IPS-NIHi11 (cell line): ENCODE measurements around the gene PANK3.
"Not testable (repeated sequence)": the region's sequence is repeated elsewhere in the genome, so short reads cannot be mapped to it uniquely, and the experiment has no call there.

Source experiments
- DNase-seq: peaks from one replicate; pipeline ENCODE4 v3.0.0; 2012; ENCODE audit warnings: mixed read lengths, low spot score

PANK3 gene

DNA sequence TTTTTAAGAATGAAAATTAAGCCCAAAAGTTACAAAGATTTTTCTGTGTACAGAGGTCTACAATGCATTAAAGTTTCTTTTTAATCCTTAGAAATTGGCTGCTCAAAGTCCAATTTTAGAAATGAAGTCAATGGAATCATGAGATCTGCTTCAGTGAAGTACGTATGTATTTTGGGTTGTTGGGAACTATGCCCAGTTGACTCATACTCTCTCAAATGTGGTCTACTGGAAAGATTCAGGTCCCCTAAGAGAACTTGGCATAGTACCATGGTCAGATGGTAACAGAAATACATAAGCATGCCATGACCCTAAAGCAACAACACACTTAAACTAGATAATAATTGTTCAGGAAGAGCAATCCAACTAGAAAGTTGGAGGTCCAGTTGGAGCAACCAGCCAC is 27.0 kb downstream of the PANK3 start:
- DNase-seq = no peak

GRCh38 chr5:168550656-168551055 is 28.5 kb downstream of the PANK3 start:
- DNase-seq = no peak

DNA sequence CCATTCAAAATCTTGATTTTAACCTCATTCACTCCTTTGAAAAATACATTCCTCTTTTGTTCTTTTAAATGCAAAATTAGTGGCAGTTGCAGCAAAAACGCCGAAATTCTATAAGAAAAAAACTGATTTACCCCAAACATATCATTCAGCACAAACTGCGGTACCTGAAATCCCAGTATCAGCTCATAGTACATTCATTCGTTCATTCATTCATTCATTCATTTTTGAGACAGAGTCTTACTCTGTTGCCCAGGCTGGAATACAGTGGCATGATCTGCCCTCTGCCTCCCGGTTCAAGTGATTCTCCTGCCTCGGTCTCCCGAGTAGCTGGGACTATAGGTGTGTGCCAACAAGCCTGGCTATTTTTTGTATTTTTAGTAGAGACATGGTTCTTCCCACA is 29.6 kb downstream of the PANK3 start:
- no peak for DNase-seq

DNA sequence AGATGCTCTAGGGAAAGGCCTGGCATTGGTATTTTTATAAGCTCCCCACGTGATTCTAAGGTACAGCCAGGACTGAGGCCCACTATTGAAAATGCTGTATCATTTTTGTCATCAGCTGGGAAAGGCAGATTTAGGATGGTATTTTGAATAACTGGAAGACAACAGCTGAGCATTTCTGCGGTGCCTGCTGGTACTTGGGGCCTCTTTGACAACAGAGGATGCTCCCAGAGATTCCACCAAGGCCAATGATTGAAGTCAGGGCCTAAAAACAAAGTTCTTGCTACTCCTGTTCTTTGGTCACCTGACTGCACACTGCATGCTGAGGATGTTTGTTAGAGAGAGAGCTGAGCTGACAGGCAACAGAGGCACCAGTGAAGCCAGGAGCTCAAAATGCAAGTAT is 42.0 kb downstream of the PANK3 start:
- DNase-seq = no peak

DNA sequence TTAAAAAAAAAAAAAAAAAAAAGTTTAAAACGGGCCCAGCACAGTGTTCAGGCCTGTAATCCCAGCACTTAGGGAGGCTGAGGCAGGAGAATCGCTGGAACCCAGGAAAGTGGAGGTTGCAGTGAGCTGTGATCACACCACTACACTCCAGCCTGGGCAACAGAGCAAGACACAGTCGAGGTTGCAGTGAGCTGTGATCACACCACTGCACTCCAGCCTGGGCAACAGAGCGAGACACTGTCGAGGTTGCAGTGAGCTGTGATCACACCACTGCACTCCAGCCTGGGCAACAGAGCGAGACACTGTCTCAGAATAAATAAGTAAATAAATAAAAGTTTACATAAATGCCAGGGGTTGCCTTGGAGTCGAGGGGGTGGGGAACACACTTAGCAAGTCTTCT is 44.8 kb downstream of the PANK3 start:
- not testable (repeated sequence) for DNase-seq

DNA sequence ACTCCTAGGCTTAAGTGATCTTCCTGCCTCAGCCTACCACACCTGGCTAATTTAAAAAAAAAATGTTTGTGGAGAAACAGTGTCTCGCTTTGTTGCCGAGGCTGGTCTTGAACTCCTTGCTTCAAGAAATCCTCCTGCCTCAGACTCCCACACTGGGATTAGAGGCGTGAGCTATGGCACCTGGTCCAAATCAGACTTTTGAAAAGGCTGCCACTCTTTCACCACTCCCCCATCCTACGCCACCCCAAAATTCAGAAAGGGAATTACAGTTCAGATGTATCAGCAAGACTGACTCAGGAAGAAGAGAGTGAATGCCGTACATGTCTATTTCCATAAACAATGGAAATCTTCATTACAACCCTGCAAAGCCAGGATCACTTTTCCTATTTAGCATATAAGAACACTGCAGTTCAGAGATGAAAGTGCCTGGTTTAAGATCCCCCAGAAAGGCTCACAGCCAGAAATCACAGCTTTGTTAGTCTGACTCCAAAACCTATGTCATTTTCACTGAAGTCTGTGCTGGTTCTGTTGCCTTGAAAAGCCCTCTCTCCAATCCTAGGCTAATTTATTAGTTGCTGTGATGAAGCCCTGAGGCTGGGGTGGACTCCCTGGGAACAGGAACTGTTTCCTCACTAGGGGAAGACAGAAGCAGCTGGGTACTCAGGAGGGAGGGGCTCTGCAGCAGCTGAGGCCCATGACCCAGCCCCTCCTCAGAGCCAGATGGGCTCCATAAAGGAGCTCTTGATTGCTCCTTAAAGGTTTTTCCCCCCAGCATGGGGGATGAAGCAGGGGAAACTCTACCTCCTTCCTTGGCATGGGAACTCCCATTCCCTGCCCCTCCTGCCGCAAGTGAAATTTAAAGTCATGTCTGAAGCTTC is 46.9 kb downstream of the PANK3 start:
- DNase-seq = peak; percentile 12

DNA sequence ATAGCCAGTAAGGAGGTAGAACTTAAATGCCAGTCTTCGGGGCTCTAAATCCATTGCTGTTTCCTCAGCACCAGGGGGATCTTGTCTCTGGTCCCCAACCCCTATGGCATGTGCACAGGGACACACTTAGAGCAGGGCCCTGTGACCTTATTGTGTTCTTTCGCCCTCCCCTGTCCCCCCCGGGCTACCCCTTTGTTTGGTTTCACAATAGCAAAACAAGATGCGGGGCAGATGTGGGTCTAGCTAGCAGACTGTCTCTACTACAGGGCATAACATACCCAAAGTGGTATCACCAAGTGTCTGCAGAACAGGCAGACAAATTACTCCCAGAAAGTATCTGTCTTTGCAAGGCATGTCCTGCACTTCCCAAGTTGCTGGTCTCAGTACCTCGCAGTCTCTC is 48.0 kb downstream of the PANK3 start:
- no peak for DNase-seq

- DNase-seq = no peak
Observed at GRCh38 chr5:168530621-168531150, 48.5 kb downstream of the PANK3 start.

DNA sequence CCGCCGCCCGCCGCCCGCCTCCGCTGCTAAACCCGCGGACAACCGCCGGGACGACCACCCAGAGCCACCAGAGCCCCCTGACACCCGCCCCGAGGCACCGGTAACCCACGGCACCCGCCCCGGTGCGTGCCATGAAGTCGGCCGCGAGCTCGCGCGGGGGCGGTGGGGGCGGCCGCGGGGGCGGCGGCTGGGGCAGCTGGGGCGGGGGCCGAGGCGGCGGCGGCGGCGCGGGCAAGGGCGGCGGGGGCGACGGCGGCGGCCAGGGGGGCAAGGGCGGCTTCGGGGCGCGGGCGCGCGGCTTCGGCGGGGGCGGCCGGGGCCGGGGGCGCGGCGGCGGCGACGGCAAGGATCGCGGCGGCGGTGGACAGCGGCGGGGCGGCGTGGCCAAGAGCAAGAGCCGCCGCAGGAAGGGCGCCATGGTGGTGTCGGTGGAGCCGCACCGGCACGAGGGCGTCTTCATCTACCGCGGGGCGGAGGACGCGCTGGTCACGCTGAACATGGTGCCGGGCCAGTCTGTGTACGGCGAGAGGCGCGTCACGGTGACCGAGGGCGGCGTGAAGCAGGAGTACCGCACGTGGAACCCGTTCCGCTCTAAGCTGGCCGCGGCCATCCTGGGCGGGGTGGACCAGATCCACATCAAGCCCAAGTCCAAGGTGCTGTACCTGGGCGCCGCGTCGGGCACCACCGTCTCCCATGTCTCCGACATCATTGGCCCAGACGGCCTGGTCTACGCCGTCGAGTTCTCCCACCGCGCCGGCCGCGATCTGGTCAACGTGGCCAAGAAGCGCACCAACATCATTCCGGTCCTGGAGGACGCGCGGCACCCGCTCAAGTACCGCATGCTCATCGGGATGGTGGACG is 49.6 kb downstream of the PANK3 start:
- peak; percentile 62 for DNase-seq

DNA sequence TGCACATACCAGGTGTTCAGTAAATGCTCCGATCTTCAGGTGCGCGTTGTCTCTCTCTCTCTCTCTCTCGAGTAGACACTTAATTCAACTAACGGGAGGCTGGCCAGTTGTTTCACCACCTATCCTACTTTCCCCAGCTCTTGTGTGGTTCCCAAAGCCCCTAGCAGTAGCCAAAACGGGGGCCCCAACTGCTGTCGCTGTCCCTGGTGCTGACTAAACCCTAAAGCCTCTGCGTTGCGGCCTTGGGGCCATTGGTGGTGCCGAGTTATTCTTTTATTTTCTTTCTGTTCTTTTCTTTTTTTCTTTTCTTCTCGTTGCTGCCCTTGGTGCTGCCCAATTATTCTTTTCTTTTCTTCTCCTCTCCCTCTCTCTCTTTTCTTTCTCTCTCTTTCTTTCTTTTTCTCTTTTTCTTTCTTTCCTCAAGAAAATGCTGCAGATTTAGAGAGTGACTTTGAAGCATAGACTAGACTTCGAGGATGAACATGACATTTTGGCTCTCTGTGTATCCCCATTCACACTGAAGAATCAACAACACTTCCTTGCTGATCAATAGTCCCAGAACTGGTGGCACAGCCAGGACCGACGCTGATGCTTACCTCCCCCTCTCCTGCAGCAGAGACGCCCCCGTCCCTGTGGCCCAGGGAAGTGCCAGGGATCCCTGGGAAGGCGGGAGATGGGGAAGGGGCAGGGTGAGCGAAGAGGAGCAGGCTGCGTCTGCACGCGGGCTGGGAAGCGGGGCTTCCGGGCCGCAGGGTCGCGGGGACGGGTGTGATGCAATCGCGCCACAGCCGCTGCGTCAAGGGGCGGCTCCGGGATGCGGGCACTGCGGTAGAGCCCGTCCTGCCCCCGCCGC is 50.4 kb downstream of the PANK3 start, which contains the start of gene FBLL1:
FBLL1 (plus strand) TSS at position 785 of the 853 bp plus-strand sequence. CDS start 200 bp downstream, outside the sequence.
- DNase-seq = peak; percentile 80

GRCh38 chr5:168527756-168528295 is 51.3 kb downstream of the PANK3 start:
- DNase-seq = no peak

- DNase-seq = no peak
Observed at GRCh38 chr5:168525856-168526255, 53.3 kb downstream of the PANK3 start.

GRCh38 chr5:168513861-168514428 is 65.2 kb downstream of the PANK3 start:
- no peak for DNase-seq

- no peak for DNase-seq
Observed at GRCh38 chr5:168502563-168503237, 76.5 kb downstream of the PANK3 start.
